HG03064 (cell line): Measurements from ENCODE around the gene FRS3.
"Not testable (repeated sequence)": the region's sequence is repeated elsewhere in the genome, so short reads cannot be mapped to it uniquely, and the experiment has no call there.

Experiments used
- ATAC-seq: cut with Tn5 transposase; IDR thresholded peaks from one replicate; pipeline ENCODE4 v1.9.1; 2021; ENCODE audit warnings: low read depth; ENCODE audit not compliant: unreplicated experiment

The FRS3 gene, protein sequence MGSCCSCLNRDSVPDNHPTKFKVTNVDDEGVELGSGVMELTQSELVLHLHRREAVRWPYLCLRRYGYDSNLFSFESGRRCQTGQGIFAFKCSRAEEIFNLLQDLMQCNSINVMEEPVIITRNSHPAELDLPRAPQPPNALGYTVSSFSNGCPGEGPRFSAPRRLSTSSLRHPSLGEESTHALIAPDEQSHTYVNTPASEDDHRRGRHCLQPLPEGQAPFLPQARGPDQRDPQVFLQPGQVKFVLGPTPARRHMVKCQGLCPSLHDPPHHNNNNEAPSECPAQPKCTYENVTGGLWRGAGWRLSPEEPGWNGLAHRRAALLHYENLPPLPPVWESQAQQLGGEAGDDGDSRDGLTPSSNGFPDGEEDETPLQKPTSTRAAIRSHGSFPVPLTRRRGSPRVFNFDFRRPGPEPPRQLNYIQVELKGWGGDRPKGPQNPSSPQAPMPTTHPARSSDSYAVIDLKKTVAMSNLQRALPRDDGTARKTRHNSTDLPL

GRCh38 chr6:41779788-41780550, at the start of gene FRS3:
Gene FRS3, minus strand, starts transcription at chr6:41779900. Its CDS starts 2,913 bp downstream, at chr6:41776987.
- ATAC-seq: peak; percentile 95

- no peak for ATAC-seq
Observed at GRCh38 chr6:41826343-41827022, 46.8 kb upstream of the FRS3 start.

DNA sequence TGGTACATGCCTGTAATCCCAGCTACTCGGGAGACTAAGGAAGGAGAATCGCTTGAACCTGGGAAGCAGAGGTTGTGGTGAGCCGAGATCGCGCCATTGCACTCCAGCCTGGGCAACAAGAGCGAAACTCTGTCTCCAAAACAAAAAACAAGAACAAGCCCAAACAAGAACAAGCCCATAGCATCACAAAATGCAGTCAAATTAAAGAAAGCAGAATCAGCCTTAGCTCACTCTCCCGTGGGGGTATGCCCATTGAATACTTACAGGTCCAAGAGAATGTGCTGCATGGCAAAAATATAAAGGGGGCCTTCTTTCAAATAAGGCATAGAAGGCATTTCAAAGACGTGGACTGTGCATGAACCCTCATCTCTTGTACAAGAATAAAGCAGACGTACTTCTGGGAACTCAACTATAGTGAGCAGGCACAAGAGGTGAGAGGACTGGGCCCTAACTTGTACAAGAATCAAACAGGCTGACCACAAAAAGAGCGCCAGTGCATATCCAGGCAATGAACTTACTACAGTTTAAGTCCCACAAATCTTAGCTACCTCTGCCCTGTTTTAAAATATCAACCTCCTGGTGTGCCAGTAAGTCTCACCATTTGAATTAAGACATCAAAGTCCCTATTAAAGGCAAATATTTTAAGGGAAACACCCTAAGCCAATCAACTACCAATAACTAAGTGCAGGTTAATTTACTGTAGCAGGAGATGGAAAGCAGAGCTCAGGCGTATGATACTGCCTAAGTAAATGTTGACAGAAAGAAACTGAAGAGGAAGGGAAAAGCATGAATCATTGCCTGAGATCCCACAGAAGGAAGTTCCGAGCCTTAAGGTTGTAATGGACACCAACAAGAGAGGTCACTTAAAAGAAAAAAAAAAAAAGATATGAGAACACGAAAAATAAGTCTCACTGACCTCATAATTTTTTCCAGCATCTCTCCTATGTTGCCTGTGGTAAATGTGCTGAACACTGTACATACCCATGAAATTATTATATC, 45.2 kb upstream of the FRS3 start:
- ATAC-seq: no peak

DNA sequence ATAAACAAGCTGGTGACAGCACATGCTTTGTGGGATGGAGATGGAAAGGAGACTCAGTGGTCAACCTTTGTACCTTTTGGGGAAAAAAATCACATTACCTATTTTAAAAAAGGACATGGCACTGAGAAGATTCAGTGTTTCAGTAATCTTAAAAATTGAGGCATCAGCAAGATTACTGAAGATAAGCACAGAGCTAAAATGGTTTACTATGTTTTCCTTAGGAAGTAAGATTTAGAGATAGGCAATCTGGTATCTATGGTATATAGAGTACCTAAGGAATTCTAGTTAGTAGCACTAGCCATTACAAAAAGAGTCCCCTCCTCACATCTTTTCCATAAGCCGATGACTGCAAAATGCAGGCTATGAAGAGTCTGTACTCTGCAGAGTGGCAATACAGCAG, 43.5 kb upstream of the FRS3 start:
- no peak for ATAC-seq

GRCh38 chr6:41822021-41822420, 42.3 kb upstream of the FRS3 start:
- no peak for ATAC-seq

GRCh38 chr6:41821266-41821665, 41.6 kb upstream of the FRS3 start:
- no peak for ATAC-seq

DNA sequence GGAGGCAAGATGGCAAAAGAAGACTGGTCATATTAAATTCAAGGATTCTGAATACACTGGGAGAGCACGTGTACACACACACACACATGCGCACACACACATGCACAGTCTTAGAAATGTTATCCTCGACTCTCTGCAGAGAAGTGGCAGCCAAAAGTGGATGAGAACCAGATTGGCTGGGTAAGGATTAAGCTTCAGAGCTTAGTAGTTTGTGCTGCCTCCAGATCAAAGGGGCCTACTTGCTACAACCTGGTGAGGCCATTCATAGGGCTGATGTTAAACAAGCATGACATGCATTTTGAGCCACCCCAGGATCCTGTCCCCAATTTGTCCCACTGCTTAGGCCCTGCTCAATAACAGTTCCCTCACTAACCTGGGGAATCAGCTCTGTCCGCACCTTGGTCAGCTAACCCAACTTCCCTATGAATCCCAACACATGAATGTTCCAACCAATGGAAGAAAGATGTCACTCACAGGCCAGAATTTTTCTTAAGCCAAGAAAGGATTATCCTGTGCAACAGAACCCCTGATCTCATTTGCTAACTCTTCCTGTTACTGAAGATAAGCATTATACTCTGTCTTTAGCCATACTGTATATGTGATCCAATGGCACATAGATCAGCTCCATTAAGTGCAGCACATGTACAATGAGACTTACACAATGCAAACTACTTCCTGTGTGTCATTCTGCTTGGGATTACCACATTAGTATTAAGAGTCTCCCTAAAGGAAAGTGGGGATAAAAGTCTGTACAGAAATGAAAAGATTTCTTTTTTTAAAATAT, 38.8 kb upstream of the FRS3 start:
- no peak for ATAC-seq

- no peak for ATAC-seq
Observed at GRCh38 chr6:41815587-41815986, 35.9 kb upstream of the FRS3 start.

DNA sequence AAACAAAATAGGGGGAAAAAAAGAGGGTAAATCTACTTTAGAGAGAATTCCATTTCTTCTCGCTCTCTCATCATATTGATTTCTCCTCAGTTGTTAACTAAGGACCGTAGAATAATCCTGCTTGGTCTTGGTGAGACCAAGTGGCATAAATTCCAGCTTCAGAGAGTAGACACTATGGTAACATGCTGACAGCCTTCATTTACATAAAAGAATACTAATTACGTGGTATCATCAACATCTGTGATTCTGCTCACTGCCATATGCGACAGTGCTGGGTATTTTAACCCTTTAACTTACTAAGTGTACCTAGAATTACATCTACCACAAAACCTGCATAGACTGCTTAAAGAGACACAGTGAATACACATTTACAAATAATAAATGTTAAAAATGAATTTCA, 34.9 kb upstream of the FRS3 start:
- no peak for ATAC-seq

DNA sequence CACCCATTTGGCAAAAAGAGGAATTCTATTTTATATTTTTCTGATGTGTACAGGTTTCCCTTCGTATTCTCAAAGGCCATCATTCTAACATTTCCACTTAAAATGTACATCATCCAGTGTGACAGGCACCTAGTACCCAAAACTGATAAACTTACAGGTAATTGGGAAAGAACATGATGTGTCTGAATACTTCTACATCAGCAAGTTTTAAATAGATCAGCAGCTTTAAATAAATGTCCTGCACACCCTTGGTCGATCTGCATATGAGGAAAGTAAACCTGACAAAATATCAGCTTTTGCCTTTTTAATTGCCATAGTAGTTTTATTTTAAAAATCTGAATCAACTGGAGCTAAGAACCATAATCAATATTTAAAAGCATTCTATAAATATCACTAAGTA, 34.3 kb upstream of the FRS3 start:
- no peak for ATAC-seq

DNA sequence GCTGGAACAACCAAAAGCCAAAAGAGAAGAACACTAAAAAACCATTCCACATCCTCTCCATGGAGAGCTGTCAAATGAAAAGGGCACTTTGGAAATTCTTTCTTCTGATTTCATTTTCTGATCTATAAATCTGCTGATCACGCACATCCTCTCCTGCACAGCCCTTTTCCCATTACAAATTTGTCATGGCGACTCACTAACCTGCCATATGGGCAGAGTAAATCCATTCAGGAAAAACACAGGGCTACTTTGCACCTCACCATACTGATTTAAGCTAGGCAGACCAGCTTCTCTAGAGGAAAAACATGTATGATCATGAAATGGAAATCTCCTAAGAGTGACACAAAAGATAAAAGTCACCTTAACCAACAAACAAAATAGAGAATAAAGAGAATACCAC, 33.8 kb upstream of the FRS3 start:
- ATAC-seq: no peak

DNA sequence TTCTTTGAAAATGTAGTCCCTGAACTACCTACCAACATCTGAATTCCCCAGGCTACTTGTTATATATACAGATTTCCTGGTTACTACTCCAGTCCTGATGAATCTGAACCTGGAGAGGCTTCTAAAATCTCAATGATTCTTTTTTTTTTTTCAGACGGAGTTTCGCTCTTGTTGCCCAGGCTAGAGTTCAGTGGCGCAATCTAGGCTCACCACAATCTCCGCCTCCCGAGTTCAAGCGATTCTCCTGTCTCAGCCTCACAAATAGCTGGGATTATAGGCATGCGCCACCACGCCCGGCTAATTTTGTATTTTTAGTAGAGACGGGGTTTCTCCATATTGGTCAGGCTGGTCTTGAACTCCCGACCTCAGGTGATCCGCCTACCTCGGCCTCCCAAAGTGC, 32.2 kb upstream of the FRS3 start:
- not testable (repeated sequence) for ATAC-seq

DNA sequence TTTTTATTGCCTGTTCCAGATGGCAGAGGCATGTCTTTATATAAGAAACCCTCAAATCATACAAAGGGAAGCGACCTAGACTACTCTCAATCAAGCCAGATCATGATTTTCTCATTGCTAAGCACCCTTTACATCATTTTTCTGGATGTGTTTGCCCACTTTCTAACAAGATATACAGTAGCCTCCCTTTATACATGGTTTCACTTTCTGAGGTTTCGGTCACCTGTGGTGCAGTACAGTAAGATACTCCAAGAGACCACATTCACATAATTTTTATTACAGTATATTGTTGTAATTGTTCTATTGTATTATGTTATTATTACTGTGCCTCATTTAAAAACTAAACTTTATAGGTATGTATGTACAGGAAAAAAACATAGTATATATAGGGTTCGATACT, 31.4 kb upstream of the FRS3 start:
- ATAC-seq: no peak

GRCh38 chr6:41805830-41806774, 26.4 kb upstream of the FRS3 start:
- no peak for ATAC-seq

- ATAC-seq: no peak
Observed at GRCh38 chr6:41801380-41801779, 21.7 kb upstream of the FRS3 start.

DNA sequence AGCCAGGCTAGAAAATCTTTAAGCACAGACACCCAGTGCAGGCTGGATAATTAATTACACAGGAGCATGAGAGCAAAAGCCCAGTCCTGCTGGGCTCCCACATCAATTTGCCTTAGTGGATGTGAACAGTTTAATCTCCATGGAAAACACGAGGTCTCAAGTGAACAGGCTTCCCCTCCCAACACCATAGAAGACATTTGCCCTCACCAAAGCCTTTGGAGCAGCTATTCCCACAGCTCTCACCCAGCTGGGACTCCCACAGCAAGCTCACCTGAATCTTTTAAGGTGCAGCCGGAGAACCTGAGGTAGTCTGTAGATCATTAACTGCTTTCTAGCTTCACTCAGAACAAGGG, 19.8 kb upstream of the FRS3 start:
- ATAC-seq: no peak

DNA sequence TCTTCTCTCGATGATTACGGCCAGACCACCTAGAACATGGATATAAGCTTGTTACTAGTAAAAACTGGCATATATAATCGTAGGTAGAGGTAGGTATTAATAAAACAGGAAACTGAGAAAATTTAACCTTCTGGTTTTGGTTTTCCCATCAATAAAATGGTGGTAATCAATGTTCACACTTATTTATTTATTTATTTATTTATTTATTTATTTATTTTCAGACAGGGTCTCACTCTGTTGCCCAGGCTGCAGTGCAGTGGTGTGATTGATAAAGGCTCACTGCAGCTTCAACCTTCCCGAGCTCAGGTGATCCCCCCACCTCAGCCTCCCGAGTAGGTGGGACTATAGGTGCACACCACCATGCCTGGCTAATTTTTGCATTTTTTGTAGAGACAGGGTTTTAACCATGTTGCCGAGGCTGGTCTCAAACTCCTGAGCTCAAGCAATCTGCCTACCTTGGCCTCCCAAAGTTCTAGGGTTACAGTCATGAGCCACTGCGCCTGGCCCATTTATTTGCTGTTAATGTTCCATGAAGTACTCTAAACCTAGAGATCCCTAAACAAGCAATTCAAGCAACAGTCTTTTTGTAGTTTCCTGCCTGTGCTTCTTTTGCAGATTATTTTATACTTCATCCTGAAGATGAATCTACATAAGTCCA, 19.3 kb upstream of the FRS3 start:
- ATAC-seq: no peak

GRCh38 chr6:41796474-41796873, 16.8 kb upstream of the FRS3 start:
- ATAC-seq: no peak
